ENCODE results near the gene EPHA3.

Gene EPHA3

GRCh38 chr3:89467898-89468363 lies 360.5 kb downstream of the EPHA3 start:
- no peak for DNase-seq

- DNase-seq = no peak
Measured at GRCh38 chr3:89472101-89472500, 364.7 kb downstream of the EPHA3 start.

GRCh38 chr3:89474333-89475130 lies 367.1 kb downstream of the EPHA3 start:
- no peak for DNase-seq

- no peak for DNase-seq
Measured at GRCh38 chr3:89488800-89489580, 381.6 kb downstream of the EPHA3 start.

- DNase-seq = no peak
Measured at GRCh38 chr3:89490129-89490528, 382.7 kb downstream of the EPHA3 start.

- no peak for DNase-seq
Measured at GRCh38 chr3:89494734-89495133, 387.3 kb downstream of the EPHA3 start.

- DNase-seq = no peak
Measured at GRCh38 chr3:89503891-89504391, 396.5 kb downstream of the EPHA3 start.

- no peak for DNase-seq
Measured at GRCh38 chr3:89504432-89504831, 397.0 kb downstream of the EPHA3 start.

- DNase-seq = no peak
Measured at GRCh38 chr3:89506462-89507103, 399.2 kb downstream of the EPHA3 start.

GRCh38 chr3:89521328-89521727 lies 413.9 kb downstream of the EPHA3 start:
- DNase-seq = no peak

- DNase-seq = no peak
Measured at GRCh38 chr3:89522155-89522554, 414.7 kb downstream of the EPHA3 start.

- DNase-seq = no peak
Measured at GRCh38 chr3:89525609-89526008, 418.2 kb downstream of the EPHA3 start.

GRCh38 chr3:89527736-89528305 lies 420.4 kb downstream of the EPHA3 start:
- no peak for DNase-seq
